CD4-positive, alpha-beta T cell treated with Interleukin-4 for 4 hours (primary cell): ENCODE results near the gene SH3BP5L.

Experiments
- DNase-seq: peaks from one replicate; pipeline ENCODE4 v3.0.0-alpha.2; 2020

The SH3BP5L gene

GRCh38 chr1:248825136-248825535 is 579 bp downstream of the SH3BP5L start:
- DNase-seq, result no peak

GRCh38 chr1:248824701-248825100 is 1.0 kb downstream of the SH3BP5L start:
- DNase-seq, result no peak

GRCh38 chr1:248824301-248824700 is 1.4 kb downstream of the SH3BP5L start:
- no peak for DNase-seq

GRCh38 chr1:248823517-248824001 is 2.2 kb downstream of the SH3BP5L start:
- DNase-seq, result no peak

- no peak for DNase-seq
These were observed 3.3 kb downstream of the SH3BP5L start for GRCh38 chr1:248822148-248823032.

GRCh38 chr1:248821641-248822040 is 4.1 kb downstream of the SH3BP5L start:
- DNase-seq, result no peak

GRCh38 chr1:248821101-248821500 is 4.6 kb downstream of the SH3BP5L start:
- DNase-seq, result no peak

GRCh38 chr1:248820041-248820585 is 5.6 kb downstream of the SH3BP5L start:
- DNase-seq, result no peak

- no peak for DNase-seq
These were observed 7.0 kb downstream of the SH3BP5L start for GRCh38 chr1:248818505-248819374.

GRCh38 chr1:248817065-248817464 is 8.7 kb downstream of the SH3BP5L start:
- no peak for DNase-seq

GRCh38 chr1:248816042-248816851 is 9.5 kb downstream of the SH3BP5L start:
- DNase-seq, result no peak

- no peak for DNase-seq
These were observed 10.2 kb downstream of the SH3BP5L start for GRCh38 chr1:248815407-248816034.

GRCh38 chr1:248814351-248814750 is 11.4 kb downstream of the SH3BP5L start:
- no peak for DNase-seq

- DNase-seq, result no peak
These were observed 12.2 kb downstream of the SH3BP5L start for GRCh38 chr1:248813546-248813945.

- no peak for DNase-seq
These were observed 12.8 kb downstream of the SH3BP5L start for GRCh38 chr1:248812736-248813425.

GRCh38 chr1:248811514-248812490 is 13.9 kb downstream of the SH3BP5L start:
- no peak for DNase-seq

GRCh38 chr1:248810727-248811513 is 14.8 kb downstream of the SH3BP5L start:
- no peak for DNase-seq

GRCh38 chr1:248810000-248810726 is 15.6 kb downstream of the SH3BP5L start:
- DNase-seq, result no peak
